B cell (primary cell): ENCODE results near the gene TRPV4. TPM values are rescaled to one million over a fixed set of nuclear protein-coding genes. Genes with fewer than 3 reads are reported as not detected.

Experiments
- ATAC-seq: fragments of 200-7000 bp; cut with Tn5 transposase; one replicate; pipeline ENCODE4 v1.10.0; 2021; ENCODE audit warnings: low read depth, mild to moderate bottlenecking, moderate number of reproducible peaks, moderate library complexity
- CTCF ChIA-PET: fragments of 350-600 bp; sonication (Branson Sonifier 250); formaldehyde crosslinking; loops from one replicate; lab custom pipeline; 2021; ENCODE audit warnings: antibody characterized with exemption, inconsistent platforms; lab: Charles Lee
- POLR2A ChIA-PET: fragments of 350-600 bp; sonication (Branson Sonifier 250); formaldehyde crosslinking; loops from one replicate; lab custom pipeline; 2021; ENCODE audit warnings: antibody characterized with exemption; lab: Charles Lee
- DNase-seq: peaks from one replicate; pipeline ENCODE4 v3.0.0; 2013
- H2AFZ ChIP-seq: 2 replicates; pipeline ENCODE4 v1.6.1; 2012; ENCODE audit warnings: mild to moderate bottlenecking, low read depth, low read length; ENCODE audit not compliant: insufficient read depth, poor library complexity, severe bottlenecking
- H3K27ac ChIP-seq, 2 donors: 1 replicate in 1 of 2; 2 replicates in 1 of 2; pipeline ENCODE4 v1.5.1; 2012 to 2013; ENCODE audit warnings: low read length in 2 of 2, mild to moderate bottlenecking in 2 of 2, moderate library complexity in 1 of 2
- H3K27me3 ChIP-seq, 4 experiments: fragments of 200-600 bp in 1 of 4; sonication (generic) in 1 of 4; replicated peaks in 1 of 4; 1 replicate in 2 of 4; 2 replicates in 2 of 4; pipeline versions ENCODE4 v1.6.1 to v1.7.0; 2013 to 2016; ENCODE audit warnings: low read length in 3 of 4, mild to moderate bottlenecking in 2 of 4, mixed read lengths in 1 of 4, moderate library complexity in 1 of 4; ENCODE audit not compliant: insufficient read depth in 4 of 4, control insufficient read depth in 3 of 4; ENCODE audit errors: control extremely low read depth in 1 of 4
- H3K36me3 ChIP-seq, 2 experiments: replicated peaks in 1 of 2; 1 replicate in 1 of 2; 2 replicates in 1 of 2; pipeline versions ENCODE4 v1.6.1 to v1.7.1; 2013; ENCODE audit warnings: low read length in 1 of 2; ENCODE audit not compliant: insufficient read depth in 2 of 2, control insufficient read depth in 1 of 2; ENCODE audit errors: control extremely low read depth in 1 of 2, extremely low read depth in 1 of 2
- H3K4me1 ChIP-seq, 2 donors: fragments of 200-600 bp in 1 of 2; sonication (generic) in 1 of 2; 1 replicate in 1 of 2; 2 replicates in 1 of 2; pipeline versions ENCODE4 v1.5.1 to v1.6.1; 2013 to 2017; ENCODE audit warnings: low read length in 2 of 2; ENCODE audit not compliant: control insufficient read depth in 2 of 2, insufficient read depth in 2 of 2
- H3K4me2 ChIP-seq: replicated peaks from 2 replicates; pipeline ENCODE3; 2012; ENCODE audit warnings: mild to moderate bottlenecking, low read depth, low read length; ENCODE audit not compliant: poor library complexity, severe bottlenecking
- H3K4me3 ChIP-seq, 5 experiments: fragments of 200-600 bp in 1 of 5; sonication (generic) in 1 of 5; 1 replicate in 3 of 5; 2 replicates in 2 of 5; pipeline versions ENCODE4 v1.5.1 to v1.7.0; 2011 to 2016; ENCODE audit warnings: low read length in 4 of 5, mild to moderate bottlenecking in 4 of 5, low read depth in 2 of 5, control low read depth in 1 of 5, moderate library complexity in 1 of 5; ENCODE audit not compliant: insufficient read depth in 1 of 5; ENCODE audit errors: control extremely low read depth in 1 of 5, extremely low read depth in 1 of 5
- H3K79me2 ChIP-seq: fragments of 200-600 bp; sonication (generic); one replicate; pipeline ENCODE4 v1.6.0; 2016; ENCODE audit warnings: low read length; ENCODE audit not compliant: control insufficient read depth, insufficient read depth
- H3K9ac ChIP-seq: fragments of 200-600 bp; sonication (generic); 2 replicates; pipeline ENCODE4 v1.6.1; 2017; ENCODE audit warnings: mild to moderate bottlenecking, low read length, moderate library complexity
- H3K9me3 ChIP-seq, 3 donors: one replicate each; pipeline versions ENCODE4 v1.6.1 to v1.7.1; 2013; ENCODE audit warnings: low read length in 2 of 3; ENCODE audit not compliant: control insufficient read depth in 2 of 3, insufficient read depth in 1 of 3; ENCODE audit errors: control extremely low read depth in 1 of 3
- H4K20me1 ChIP-seq: 2 replicates; pipeline ENCODE4 v1.6.0; 2012; ENCODE audit warnings: mild to moderate bottlenecking, low read length; ENCODE audit not compliant: insufficient read depth, control insufficient read depth, poor library complexity, severe bottlenecking
- H3K27ac Mint-ChIP-seq: one replicate; pipeline ENCODE4 v1.8.0; 2021; ENCODE audit warnings: mixed read lengths
- H3K27me3 Mint-ChIP-seq: one replicate; pipeline ENCODE4 v1.8.0; 2021; ENCODE audit warnings: mixed read lengths
- H3K4me1 Mint-ChIP-seq: one replicate; pipeline ENCODE4 v1.8.0; 2021; ENCODE audit warnings: mixed read lengths
- H3K4me3 Mint-ChIP-seq: one replicate; pipeline ENCODE4 v1.8.0; 2021; ENCODE audit warnings: mixed read lengths
- H3K9me3 Mint-ChIP-seq: one replicate; pipeline ENCODE4 v1.8.0; 2022; ENCODE audit warnings: mixed read lengths; ENCODE audit not compliant: insufficient read depth
- CTCF ChIP-seq: fragments of 200-600 bp; IDR thresholded peaks from one replicate; pipeline ENCODE4 v1.8.0; 2022; ENCODE audit warnings: antibody characterized with exemption, mild to moderate bottlenecking
- EZH2 ChIP-seq: IDR thresholded peaks from 2 replicates; pipeline ENCODE4 v1.6.1; 2012; ENCODE audit warnings: borderline replicate concordance, low read depth, mild to moderate bottlenecking, moderate library complexity, low read length; ENCODE audit not compliant: insufficient read depth, poor library complexity, severe bottlenecking
- WGBS: methylation state at CpG from one replicate; pipeline ENCODE4 v1.1.5; 2013; ENCODE audit warnings: missing lambda C conversion rate; ENCODE audit not compliant: insufficient coverage; 5-methylcytosine and 5-hydroxymethylcytosine counted together
- intact Hi-C: fragments of 100-400 bp; cut with micrococcal nuclease; formaldehyde crosslinking; loops from one replicate; pipeline ENCODE4 v1.10.0; 2022
- polyA plus RNA-seq: library from polyadenylated mRNA; depleted of rRNA; stranded (reverse); fragments of >200 nt; gene quantifications from 2 replicates; pipeline ENCODE4 v1.2.3, GENCODE V29; 2012
- total RNA-seq, 2 donors: library from RNA; stranded (reverse); fragments of 120-200 nt in 1 of 2; gene quantifications; 1 replicate in 1 of 2; 2 replicates in 1 of 2; pipeline versions ENCODE4 v1.2.3 to v1.2.4, GENCODE V29; 2013 to 2022

The TRPV4 gene
- total and polyA plus RNA-seq, 2 donors (not counting 1 experiment from before 2014, with no cell fraction given): not detected

GRCh38 chr12:109815225-109815624, 18.0 kb downstream of the TRPV4 start:
- Mint-ChIP-seq H3K27me3 (peaks cover 13% of the 10 kb centered on the region), H3K27ac (no peak overlapping the region), H3K4me1 (no peaks in the 10 kb centered on the region), H3K4me3 (no peak overlapping the region), H3K9me3 (no peaks in the 10 kb centered on the region)
- ChIA-PET CTCF (interaction anchor here (1.3 kb wide), 1 partner anchor 10 kb away, joined by 3 read pairs; no protein-coding TSS in a partner anchor), POLR2A (no interaction called here)
- TF ChIP-seq EZH2 (no peak), CTCF (no peak)
- H3K27me3 ChIP-seq: peaks cover 0 to 13% (median 0%) of the 10 kb centered on the region in 4 experiments
- DNase-seq: no peak
- intact Hi-C loops: no loop called here
- no peaks in the 10 kb centered on the region for H3K79me2 ChIP-seq
- ATAC-seq: no peak
- no peak overlapping the region for H3K27ac ChIP-seq
- no peaks in the 10 kb centered on the region for H4K20me1 ChIP-seq
- no peak overlapping the region for H2AFZ ChIP-seq
- H3K9ac ChIP-seq: no peak overlapping the region
- no peak overlapping the region for H3K4me2 ChIP-seq
- no peaks in the 10 kb centered on the region for H3K36me3 ChIP-seq
- 93% methylated on average over 4 of the region's 4 CpGs for WGBS
- no peaks in the 10 kb centered on the region for H3K4me1 ChIP-seq
- H3K4me3 ChIP-seq: no peak overlapping the region
- no peaks in the 10 kb centered on the region for H3K9me3 ChIP-seq

- no peaks in the 10 kb centered on the region for H3K4me1 ChIP-seq
- no peaks in the 10 kb centered on the region for H3K79me2 ChIP-seq
- H3K9ac ChIP-seq: no peak overlapping the region
- Mint-ChIP-seq H3K4me3 (no peak overlapping the region), H3K27ac (no peak overlapping the region), H3K27me3 (peaks cover 13% of the 10 kb centered on the region), H3K4me1 (no peaks in the 10 kb centered on the region), H3K9me3 (no peaks in the 10 kb centered on the region)
- no peak overlapping the region for H3K27ac ChIP-seq
- no peak overlapping the region for H3K4me3 ChIP-seq
- no peaks in the 10 kb centered on the region for H3K9me3 ChIP-seq
- ChIA-PET POLR2A (no interaction called here), CTCF (interaction anchor here (1.3 kb wide), 1 partner anchor 9 kb away, joined by 3 read pairs; no protein-coding TSS in a partner anchor)
- no peak overlapping the region for H3K4me2 ChIP-seq
- no peak for ATAC-seq
- peaks cover 0 to 15% (median 0%) of the 10 kb centered on the region in 4 experiments for H3K27me3 ChIP-seq
- WGBS: 73% methylated on average over 20 of the region's 20 CpGs
- DNase-seq: no peak
- no peaks in the 10 kb centered on the region for H4K20me1 ChIP-seq
- H2AFZ ChIP-seq: no peak overlapping the region
- no peaks in the 10 kb centered on the region for H3K36me3 ChIP-seq
- TF ChIP-seq CTCF (no peak), EZH2 (no peak)
- intact Hi-C loops: no loop called here
Measured at GRCh38 chr12:109814600-109815150, 18.5 kb downstream of the TRPV4 start.
